Astrocyte of the spinal cord (primary cell): ENCODE data around the gene MXRA8.
A peak's percentile ranks its signal among the peaks of the same experiment; 100 is the strongest.

Source experiments
- DNase-seq: peaks from one replicate; pipeline ENCODE4 v3.0.0; 2011; ENCODE audit warnings: low read depth, low spot score
- H3K4me3 ChIP-seq: 2 replicates; pipeline ENCODE4 v1.5.1; 2011; ENCODE audit warnings: low read depth, mild to moderate bottlenecking, low read length, moderate library complexity
- CTCF ChIP-seq: IDR thresholded peaks from 2 replicates; pipeline ENCODE4 v1.5.1; 2012; ENCODE audit warnings: low read depth, mild to moderate bottlenecking, low read length, inconsistent platforms
- in situ Hi-C: cut with HindIII; loops from 2 replicates; pipeline ENCODE4 v1.10.0; 2017; ENCODE audit warnings: low sequenced_read_pairs

The MXRA8 gene

GRCh38 chr1:1398677-1399186 lies 40.4 kb upstream of the MXRA8 start:
- no peak for TF ChIP-seq CTCF
- H3K4me3 ChIP-seq = peak overlapping the region; percentile 91
- in situ Hi-C loops = no loop called here
- DNase-seq = no peak

- H3K4me3 ChIP-seq = peak overlapping the region; percentile 91
- no peak for TF ChIP-seq CTCF
- no peak for DNase-seq
- in situ Hi-C loops = no loop called here
Observed at GRCh38 chr1:1397839-1398523, 39.6 kb upstream of the MXRA8 start.

GRCh38 chr1:1395166-1395565 lies 36.8 kb upstream of the MXRA8 start:
- no peak overlapping the region for H3K4me3 ChIP-seq
- in situ Hi-C loops = no loop called here
- DNase-seq = no peak
- TF ChIP-seq CTCF = no peak

GRCh38 chr1:1394116-1394515 lies 35.8 kb upstream of the MXRA8 start:
- H3K4me3 ChIP-seq = no peak overlapping the region
- in situ Hi-C loops = no loop called here
- no peak for DNase-seq
- TF ChIP-seq CTCF = no peak

- H3K4me3 ChIP-seq = no peak overlapping the region
- in situ Hi-C loops = no loop called here
- TF ChIP-seq CTCF = no peak
- DNase-seq = no peak
Observed at GRCh38 chr1:1393428-1393827, 35.1 kb upstream of the MXRA8 start.

- H3K4me3 ChIP-seq = no peak overlapping the region
- in situ Hi-C loops = no loop called here
- TF ChIP-seq CTCF = no peak
- no peak for DNase-seq
Observed at GRCh38 chr1:1393014-1393413, 34.7 kb upstream of the MXRA8 start.
